Activated gamma-delta T cell treated with anti-CD3 and anti-CD28 coated beads, Interleukin-2, amount 50 U/mL, for 16 hours (primary cell): ENCODE data around the gene RFX3.
"Not testable (repeated sequence)": the region's sequence is repeated elsewhere in the genome, so short reads cannot be mapped to it uniquely, and the experiment has no call there.

Experiments used
- DNase-seq: peaks from one replicate; pipeline ENCODE4 v3.0.0-alpha.2; 2020; ENCODE audit warnings: low read depth

The RFX3 gene

DNA sequence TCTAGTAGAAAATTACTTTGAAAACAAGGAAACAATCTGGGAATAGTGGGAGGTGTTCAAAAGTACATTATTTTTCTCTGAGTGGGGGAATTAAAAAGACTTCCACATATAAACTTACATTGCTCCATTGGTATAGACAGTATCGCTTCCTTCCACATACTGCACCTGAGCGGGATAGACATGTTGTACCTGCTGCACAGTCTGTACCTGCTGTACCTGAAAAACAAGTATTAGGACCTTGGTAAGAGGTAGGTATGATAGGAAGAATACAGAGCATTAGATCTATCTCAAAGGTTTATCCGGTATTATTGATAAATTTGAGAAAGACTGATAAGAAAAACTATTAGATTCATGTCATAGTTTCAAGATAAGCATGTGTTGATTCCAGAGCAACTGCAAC, 179.3 kb downstream of the RFX3 start:
- no peak for DNase-seq

DNA sequence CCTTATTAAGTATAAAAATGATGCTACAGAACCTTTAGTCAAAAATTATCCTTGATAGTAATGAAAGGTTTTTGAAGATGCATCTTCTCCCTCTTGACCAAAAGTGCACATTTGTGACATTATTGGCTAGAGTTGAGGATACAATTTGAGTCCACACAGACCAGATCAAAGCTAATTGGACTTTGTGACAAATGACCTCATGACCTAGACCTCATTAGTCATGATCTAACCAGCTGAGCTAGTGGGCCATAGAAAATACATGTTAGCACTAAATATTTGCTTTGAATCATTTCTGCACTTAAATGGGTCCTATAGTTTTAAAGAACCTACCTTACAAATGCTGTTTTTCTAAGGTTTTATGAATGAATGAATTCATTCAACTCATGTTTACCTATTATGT, 182.1 kb downstream of the RFX3 start:
- DNase-seq = no peak

DNA sequence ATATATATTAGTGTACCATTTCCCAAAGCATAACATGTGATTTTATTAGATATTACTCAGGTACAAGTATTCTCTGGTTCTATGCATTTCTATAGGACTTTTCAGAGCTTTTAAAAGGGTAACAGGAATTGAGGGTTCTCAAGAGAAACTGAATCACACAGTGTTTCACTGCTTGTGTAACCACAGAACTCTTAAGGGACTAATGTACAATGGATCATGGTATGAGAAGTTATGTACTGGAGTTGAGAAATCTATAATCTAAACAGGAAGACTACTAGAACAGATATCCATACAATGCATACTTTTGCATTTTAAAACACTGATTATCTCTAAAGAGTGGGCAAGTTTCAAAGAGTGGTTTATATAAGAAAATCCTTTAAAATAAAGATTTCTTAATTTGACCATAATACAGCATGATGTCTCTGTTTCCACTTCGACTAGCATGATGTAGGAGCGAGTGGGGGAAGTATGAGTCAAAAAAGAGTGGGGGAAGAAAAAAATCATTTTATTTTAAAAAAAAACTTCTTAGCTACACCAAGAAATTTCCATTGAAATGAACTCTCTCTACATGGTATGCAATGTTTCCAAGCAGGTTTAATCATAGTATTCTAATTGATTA, 183.5 kb downstream of the RFX3 start:
- no peak for DNase-seq

DNA sequence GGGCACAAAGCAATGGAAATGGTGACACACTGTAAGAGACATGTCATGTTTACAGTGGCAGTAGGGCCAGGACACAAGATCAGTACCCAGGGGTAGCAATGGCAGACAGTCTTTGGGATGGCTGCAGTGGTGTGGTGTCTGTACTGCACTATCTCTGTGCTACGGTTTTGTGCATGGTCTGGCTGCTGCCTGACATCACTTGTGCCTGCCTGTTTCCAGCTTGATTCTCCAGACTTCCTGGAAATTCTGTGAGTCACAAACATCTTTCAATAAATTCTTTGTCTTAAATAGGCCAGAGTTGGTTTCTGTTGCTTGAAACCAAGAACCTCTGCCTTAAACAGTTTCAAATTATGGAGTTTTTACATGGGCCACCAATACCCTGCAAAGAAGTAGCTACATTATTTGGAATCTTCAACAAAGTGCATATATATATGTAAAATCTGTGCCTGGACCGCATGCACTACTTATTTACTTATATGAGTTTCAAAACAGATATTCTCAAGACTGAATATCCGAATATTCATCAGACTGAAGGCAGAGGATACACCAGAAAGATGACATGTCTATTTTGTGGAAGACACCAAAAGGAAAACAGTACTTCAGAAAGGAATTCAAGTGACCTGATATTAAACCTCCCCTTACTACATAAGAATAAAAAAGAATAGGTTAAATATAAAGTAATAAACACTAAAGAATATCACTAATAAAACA, 188.1 kb downstream of the RFX3 start:
- no peak for DNase-seq

DNA sequence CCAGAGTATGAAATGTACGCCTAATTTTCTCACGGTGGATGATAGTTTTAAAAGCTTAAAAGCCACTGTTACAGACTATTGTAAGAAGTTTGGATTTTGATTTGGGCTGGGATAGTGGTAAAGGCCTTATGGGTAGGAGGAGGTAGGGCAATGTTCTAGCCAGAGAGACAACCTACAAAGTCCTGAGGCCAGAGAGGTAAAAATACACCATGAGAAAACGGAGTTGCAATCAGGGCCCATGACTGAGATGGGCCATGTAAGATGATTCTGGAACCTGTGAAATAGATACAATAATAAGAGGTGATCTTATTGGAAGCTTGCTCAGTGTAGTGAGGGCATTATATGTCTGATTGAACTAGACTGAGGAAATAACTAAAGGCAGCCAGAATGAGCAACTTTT, 188.8 kb downstream of the RFX3 start:
- no peak for DNase-seq

DNA sequence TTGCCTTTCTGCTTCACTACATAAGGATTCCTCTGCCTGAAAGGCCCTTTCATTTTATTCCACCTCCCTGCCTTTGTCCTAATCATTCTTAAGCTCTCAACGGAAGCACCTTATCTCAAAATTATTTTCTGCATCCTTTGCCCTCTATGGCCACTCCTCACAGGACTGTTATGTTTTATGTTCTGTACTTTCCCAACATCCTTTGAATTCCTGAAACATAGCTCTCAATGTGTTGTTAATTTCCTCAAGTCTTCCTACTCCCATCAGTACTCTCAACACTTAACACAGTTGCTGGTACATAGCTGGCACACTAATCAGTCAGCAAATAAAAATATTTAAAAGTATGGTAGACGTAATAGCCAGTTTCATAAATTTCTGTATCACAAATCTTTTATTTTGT, 193.0 kb downstream of the RFX3 start:
- DNase-seq = no peak

DNA sequence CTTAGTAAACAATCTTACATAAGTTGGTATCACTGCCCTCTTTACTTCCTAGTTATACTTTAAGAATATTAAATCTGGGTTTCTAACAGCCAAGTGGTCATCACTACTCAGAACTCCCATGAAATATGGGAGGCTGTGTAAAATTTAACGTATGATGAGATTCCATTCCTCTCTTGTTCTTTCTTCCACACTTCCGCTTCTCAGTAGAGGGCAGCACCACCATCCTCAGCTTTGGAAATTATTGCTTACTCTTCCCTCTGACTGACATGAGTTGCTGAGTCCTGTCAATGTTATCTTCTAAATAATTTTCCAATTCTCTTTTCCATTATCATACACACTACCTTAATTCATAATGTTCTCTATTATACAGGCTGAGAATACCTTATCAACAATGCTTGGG, 194.0 kb downstream of the RFX3 start:
- no peak for DNase-seq

DNA sequence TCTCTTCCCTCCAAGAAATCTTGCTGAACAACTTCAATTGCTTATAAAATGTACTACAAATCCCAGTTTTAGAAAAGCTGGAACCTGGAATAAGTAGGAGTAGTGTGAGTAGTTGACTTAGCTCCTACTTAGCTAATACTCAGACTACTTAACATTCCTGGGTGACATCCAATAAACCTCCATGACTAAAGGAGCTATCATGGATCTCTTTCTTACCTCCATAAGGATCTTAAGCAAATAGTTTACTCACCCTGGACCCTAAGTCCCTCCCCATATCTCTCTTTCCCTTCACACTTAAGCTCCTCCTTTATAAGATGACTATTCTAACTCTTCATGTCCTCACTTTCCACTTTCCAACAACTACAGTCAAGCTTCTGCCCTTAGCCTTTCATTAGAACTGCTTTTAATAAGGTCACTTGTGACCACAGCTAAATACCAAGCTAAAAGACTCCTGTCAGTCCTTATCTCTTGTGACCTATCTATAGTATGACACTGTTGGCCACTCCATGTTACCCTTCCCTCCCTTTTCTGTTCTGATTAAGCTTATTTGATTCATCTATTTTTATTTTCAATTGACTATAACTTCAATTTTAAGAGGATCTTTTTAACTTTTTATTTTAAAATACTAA, 194.9 kb downstream of the RFX3 start:
- DNase-seq = no peak

DNA sequence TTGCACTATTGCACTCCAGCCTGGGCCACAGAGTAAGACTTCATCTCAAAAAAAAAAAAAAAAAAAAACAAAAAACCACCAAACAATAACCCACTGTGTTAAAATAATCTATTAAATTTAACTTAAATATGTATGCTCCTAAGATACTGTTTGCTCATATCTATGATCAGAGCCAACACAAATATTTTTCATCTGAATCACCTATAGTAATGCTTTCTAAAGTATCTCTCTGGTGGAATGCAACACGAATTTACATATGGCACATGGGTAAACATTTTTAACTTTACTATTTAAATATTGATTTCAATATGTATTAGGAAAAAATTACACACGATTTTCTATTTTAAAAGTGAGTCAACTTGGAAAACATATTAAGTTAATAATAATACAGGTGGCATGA, 196.4 kb downstream of the RFX3 start:
- no peak for DNase-seq

DNA sequence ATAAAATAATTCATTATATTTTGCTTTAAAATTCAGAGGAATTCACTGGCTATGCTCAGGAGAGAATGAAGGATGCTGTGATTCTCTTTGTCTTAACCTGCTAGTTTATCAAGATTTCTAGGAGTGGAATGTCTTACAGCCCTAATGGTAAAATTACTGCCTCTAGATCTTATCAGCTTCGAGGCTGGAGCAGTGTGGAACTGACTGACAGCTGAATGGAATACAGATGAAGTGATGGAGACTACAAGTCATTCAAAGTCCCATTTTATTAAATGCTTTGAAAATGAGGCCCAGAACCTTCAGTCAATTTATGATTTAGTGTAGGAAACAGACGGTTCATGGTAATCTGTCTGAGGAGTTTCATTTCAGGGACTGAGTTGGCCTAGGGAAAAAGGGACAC, 202.1 kb downstream of the RFX3 start:
- no peak for DNase-seq

DNA sequence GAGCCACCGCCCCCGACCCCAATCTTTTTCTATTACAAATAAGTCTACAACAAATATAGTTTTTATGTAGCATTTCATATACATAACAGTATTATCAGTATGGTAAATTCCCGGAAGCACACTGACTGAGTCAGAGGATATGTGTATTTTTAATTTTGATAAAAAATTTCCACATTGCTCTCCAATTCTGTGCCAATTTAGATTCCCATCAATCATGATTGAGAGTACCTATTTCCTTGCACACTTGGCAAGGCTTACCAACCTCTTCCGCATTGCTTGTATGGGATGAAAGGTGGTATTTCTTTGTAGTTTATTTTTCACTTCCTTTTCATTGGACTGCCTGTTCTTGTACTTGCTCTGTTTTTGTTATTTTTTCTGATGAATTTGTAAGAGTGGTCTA, 204.6 kb downstream of the RFX3 start:
- no peak for DNase-seq

DNA sequence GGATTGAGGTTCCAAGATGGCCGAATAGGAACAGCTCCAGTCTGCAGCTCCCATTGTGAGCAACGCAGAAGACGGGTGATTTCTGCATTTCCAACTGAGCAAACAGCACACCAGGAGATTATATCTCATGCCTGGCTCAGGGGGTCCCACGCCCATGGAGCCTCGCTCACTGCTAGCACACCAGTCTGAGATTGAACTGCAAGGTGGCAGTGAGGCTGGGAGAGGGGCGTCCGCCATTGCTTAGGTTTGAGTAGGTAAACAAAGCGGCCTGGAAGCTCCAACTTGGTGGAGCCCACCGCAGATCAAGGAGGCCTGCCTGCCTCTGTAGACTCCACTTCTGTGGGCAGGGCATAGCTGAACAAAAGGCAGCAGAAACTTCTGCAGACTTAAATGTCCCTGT, 213.2 kb downstream of the RFX3 start:
- DNase-seq = not testable (repeated sequence)

DNA sequence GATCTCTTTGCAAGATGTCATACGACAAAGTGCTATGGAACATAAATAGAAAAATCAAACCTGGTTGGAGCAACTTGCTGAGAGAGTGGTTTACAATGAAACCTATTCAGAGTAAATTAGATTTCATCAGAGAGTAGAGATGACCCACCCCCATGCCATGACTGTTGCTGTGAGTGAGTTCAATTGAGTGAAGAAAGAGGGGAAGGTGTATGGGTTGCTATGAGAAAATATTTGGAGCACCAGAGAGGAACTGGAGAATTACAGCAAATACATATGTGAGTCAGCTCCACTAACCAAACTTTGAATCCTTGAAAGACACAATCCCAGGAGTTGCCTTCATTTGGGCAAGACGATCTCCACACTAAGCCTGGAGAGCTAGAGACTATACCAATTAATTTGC, 217.2 kb downstream of the RFX3 start:
- no peak for DNase-seq

DNA sequence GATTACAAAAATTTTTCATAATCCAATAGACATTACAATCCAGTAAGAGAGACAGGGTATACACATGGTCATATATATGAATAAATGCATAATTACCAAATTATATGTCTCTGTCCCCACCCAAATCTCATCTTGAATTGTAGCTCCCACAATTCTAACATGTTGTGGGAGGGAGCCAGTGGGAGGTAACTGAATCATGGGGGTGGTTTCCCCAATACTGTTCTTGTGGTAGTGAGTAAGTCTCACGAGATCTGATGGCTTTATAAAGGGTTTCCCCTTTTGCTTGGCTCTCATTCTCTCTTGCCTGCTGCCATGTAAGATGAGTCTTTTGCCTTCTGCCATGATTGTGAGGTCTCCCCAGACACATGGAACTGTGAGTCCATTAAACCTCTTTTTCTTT, 221.4 kb downstream of the RFX3 start:
- DNase-seq = not testable (repeated sequence)

DNA sequence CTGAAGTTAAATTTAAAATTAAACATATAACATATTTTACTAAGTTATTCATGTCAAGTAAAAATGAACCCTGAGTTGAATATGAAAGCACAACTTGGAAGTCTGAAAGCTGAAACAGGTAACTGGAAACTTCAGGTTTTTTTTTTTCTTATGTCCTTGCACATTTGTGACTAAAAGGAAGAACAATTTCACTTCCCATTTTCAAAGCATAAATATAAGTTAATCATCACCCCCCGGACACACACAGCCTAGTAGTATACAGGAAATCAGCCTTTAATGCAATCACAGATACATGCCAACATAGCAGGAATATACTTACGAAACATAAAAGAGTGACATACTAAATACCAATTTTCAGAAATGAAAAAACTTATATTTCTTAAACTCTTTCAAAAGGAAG, 225.9 kb downstream of the RFX3 start:
- no peak for DNase-seq

DNA sequence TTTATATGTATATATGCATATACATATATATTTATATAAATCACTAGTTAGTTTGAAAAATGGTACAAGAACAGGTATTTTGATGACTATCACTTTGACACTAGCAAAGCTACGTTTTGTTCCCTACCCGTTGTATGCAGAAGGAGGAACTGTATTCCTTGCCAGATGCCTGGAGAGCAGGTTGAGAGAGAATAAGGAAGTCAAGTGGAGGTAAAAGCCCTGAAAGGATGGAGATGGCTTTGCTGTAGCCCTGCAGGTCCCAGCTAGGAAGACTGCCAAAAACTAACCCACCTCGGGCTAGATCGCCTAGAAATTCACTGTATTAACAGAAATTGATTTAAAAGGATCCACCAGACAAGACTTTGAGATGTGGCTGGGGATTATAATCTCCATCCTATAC, 229.3 kb downstream of the RFX3 start:
- DNase-seq = no peak

DNA sequence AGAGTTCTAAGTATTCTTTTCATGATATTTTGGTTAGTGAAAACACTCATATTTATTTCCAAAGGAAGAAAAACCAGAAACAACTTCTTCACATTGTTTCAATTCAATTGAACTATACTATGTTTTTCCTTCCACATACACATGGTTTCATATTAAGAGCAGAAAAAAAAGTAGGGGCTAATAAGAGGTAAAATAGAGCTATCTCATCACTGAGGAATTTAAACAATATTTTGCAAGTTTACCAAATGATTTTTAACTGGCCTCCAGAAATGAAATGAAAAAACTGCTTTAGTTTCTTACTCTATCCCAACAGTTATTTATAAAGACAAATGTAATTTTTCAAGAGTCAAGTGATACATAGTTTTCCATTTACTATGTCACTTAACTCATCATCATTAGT, 233.5 kb downstream of the RFX3 start:
- DNase-seq = no peak

DNA sequence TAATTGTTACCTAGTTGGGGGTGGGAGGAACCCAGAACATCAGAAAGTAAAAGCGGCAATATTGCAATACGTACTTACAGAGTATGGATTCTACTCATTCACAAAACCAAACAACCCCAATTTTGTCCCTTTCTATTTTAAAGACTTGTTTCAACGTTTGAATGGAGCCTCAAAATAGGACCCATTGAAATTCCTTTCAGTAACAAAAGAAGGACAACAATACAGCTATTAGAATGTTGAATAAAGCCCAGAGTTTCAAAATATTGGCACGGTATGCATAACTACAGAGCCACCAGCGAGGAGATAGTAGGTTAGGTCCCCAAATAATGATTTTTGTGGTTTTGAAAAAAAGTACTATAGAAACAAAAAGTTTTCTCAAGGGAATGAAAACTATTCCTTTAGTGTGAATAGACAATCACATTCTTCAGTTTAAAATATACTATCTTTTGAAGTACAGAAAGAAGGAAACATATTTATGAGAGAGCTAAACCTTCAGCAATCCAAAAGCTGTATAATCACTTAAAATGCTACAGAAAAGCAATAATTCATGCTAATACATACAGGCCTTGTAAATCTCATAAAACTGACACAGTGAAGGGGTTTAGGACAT, 235.5 kb downstream of the RFX3 start:
- DNase-seq = no peak

DNA sequence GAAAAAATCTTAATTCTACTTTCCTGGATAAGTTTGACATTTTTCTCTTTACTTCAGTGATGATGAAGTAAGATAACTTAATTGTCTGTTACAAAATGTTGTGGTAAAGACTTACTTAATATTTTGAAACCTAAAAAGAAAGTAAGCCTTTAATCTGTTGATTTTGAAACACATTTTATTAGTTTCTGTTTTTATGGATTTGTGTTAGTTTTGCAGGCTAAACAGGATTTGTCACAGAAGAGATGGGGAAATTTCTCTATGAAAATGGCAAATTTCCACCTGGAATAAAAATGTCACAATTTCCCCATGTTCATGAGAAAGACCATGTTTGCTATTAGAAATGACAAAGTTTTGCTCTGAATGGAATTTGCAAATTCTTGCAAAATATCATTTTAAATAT, 237.1 kb downstream of the RFX3 start:
- no peak for DNase-seq

DNA sequence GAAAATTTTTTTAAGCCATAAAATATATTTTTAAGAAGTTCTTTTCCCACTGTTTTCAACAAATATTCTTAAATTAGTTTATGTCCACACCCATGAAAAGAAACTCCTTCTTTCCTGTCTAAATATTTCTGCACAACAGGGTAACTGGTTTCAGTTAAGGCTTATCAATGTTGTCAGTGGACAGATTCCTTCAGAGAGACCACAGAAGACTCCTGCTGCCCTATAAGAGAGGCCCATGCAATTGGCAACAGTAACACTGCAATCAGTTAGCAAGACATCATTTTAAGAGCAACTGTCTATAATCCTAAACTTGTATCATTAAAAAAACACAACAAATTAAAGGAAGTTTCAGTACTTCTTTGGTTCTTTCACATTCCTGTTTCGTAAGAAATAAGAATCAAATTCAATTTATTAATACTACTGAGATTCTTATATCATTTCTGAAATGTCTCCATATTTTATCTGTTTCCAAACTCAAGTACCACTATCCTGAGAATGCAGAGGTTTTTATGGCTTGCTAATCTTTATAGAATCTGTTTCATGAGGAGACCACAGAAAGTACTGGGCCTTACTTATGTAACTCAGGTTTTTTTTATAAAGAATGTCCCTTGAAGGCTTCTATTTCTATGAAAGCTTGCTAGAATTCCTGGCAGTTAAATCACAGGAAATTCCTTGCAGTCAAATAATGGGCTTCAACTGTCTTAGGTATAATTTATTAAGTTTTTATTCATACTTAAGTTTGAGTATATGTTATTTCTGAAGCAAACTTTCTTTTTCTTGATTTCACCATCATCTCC, 240.2 kb downstream of the RFX3 start:
- no peak for DNase-seq

DNA sequence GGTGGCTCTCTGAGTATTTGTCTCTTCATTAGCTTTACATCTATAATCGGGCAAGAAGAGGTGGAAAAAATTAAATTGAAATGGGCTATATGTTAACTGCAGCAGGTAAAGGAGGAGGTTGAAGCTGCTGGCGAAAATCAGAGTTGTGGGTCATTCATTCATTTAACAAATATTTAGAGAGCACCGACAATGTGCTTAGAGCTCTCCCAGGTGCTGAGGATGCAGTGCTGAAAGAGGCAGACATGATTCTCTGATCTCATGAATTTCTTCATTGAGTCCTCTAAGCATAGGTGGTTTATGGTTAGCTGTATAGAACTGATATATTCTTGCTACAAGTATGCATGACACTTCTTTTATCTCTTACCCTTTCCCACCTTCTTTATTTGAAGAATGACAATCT, 243.4 kb downstream of the RFX3 start:
- no peak for DNase-seq

DNA sequence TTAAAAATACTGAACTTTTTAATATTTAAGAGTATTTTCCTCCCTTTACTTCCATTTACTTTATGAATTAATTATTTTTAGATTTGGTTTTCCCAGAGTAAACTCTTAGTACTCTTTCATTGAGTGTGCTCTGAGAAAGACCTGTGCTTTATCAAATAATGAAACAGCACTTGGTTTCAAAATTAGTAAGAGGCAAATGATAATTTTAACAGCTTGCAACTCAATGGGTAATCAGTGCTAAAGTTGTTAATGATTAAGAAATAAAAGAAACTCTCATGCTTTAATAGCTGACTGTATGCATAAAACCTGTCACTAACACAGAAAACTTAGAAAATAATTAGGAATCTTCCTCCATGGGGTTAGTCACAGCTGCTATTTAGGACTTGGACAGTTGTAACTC, 244.4 kb downstream of the RFX3 start:
- DNase-seq = no peak

DNA sequence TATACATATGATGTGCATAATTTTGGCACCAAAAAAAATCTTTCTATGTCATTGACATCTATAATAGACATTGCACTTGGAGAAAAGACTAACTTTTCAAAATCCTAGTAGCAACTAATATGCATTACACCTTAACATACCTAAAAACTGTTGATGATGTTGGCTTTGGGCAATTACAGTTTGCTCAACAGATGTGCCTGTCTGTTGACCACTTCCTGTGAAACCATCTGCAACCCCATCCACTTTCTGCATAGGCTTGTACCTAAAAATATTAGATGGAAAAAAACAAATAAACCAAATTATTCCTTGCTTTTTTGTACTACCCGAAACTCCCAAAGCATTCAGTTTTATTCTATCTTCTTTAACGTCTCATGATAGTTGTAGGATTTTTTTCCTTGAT, 248.6 kb downstream of the RFX3 start:
- no peak for DNase-seq
